ENCODE results near the gene PGPEP1.

The PGPEP1 gene

GRCh38 chr19:18418483-18419194, 78.2 kb downstream of the PGPEP1 start:
- Histone ChIP-seq H3K9me3 (ENCODE audit: severe bottlenecking) (no peaks in the 10 kb centered on the region), H3K27me3 (ENCODE audit: insufficient read depth, poor library complexity, severe bottlenecking) (no peaks in the 10 kb centered on the region), H3K4me3 (ENCODE audit: severe bottlenecking) (peak overlapping the region; percentile 89), H3K27ac (ENCODE audit: poor library complexity, severe bottlenecking) (peak overlapping the region; percentile 70), H3K4me1 (ENCODE audit: insufficient read depth, poor library complexity, severe bottlenecking) (peaks cover 5% of the 10 kb centered on the region), H3K36me3 (ENCODE audit: low read depth) (no peaks in the 10 kb centered on the region)
- TF ChIP-seq CTCF (IDR thresholded peaks at IDR 0.05; ENCODE audit: poor library complexity, severe bottlenecking), result no peak
- DNase-seq (ENCODE audit: low spot score) (peak; percentile 71), ATAC-seq (ENCODE audit: low read depth) (0 out of 3 replicates have a peak, but pooled peaks have one; percentile 1)

DNA sequence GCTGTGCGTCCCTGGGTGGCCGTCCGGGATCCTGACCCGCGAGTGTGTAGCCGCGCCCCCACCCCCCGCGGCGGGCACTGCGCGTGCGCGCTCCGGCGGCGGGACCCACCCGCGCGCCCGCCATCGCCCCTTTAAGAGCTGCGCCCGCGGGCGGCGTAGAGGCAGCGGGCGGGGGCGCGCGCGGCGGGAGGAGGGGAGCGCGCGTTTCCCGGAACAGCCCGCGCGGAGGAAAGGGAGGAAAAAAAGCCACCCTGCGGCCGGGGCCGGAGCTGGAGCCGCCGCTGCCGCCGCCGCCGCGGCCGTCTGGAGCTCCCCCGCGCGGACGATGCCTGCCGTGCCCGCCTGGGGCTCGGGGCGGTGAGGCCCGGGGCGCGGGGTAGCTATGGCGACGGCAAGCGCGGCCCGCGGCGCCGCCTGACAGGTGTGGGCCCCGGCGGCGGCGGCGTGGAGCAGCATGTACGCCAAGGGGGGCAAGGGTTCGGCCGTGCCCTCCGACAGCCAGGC, 78.8 kb downstream of the PGPEP1 start, which contains the start of gene SSBP4:
TSS of gene SSBP4 (plus strand) at position 204 of the 504 bp plus-strand sequence. CDS start at position 455, 251 bp downstream.
- Histone ChIP-seq H3K27me3 (ENCODE audit: insufficient read depth, poor library complexity, severe bottlenecking) (no peaks in the 10 kb centered on the region), H3K36me3 (ENCODE audit: low read depth) (no peaks in the 10 kb centered on the region), H3K27ac (ENCODE audit: poor library complexity, severe bottlenecking) (peak within 1 kb of the TSS; percentile 70), H3K4me3 (ENCODE audit: severe bottlenecking) (peak within 1 kb of the TSS; percentile 89), H3K4me1 (ENCODE audit: insufficient read depth, poor library complexity, severe bottlenecking) (peaks cover 5% of the 10 kb centered on the region), H3K9me3 (ENCODE audit: severe bottlenecking) (no peaks in the 10 kb centered on the region)
- DNase-seq (ENCODE audit: low spot score), result peak; percentile 57
- ATAC-seq (ENCODE audit: low read depth), result peak; percentile 4
- TF ChIP-seq CTCF (IDR thresholded peaks at IDR 0.05; ENCODE audit: poor library complexity, severe bottlenecking), result peak; percentile 51
